Loucy (cell line): Measurements from ENCODE around the gene DENND4A.

Experiments used
- H2AFZ ChIP-seq: fragments of 200-600 bp; sonication (generic); 2 replicates; pipeline ENCODE4 v1.6.0; 2016; ENCODE audit warnings: antibody characterized with exemption, mild to moderate bottlenecking, low read length, moderate library complexity
- H3F3A ChIP-seq: fragments of 200-600 bp; 2 replicates; pipeline ENCODE4 v1.6.0; 2016; ENCODE audit warnings: antibody characterized with exemption, low read depth, mild to moderate bottlenecking
- H3K27me3 ChIP-seq: fragments of 200-600 bp; sonication (generic); 2 replicates; pipeline ENCODE4 v1.6.1; 2014; ENCODE audit warnings: low read length, mild to moderate bottlenecking; ENCODE audit not compliant: insufficient read depth, poor library complexity, severe bottlenecking
- H3K36me3 ChIP-seq: fragments of 200-600 bp; sonication (generic); 2 replicates; pipeline ENCODE4 v1.6.1; 2016; ENCODE audit warnings: low read length; ENCODE audit not compliant: insufficient read depth
- H3K4me1 ChIP-seq: fragments of 200-600 bp; sonication (generic); 2 replicates; pipeline ENCODE4 v1.5.1; 2014; ENCODE audit warnings: low read length, mild to moderate bottlenecking; ENCODE audit not compliant: insufficient read depth, poor library complexity, severe bottlenecking
- H3K4me2 ChIP-seq: fragments of 200-600 bp; sonication (generic); 2 replicates; pipeline ENCODE4 v1.6.0; 2014; ENCODE audit warnings: antibody characterized with exemption, low read length, low read depth, mild to moderate bottlenecking; ENCODE audit not compliant: poor library complexity, severe bottlenecking
- H3K4me3 ChIP-seq: fragments of 200-600 bp; sonication (generic); 2 replicates; pipeline ENCODE4 v1.5.1; 2014; ENCODE audit warnings: low read length, mild to moderate bottlenecking, mixed read lengths; ENCODE audit not compliant: poor library complexity, severe bottlenecking
- H3K79me2 ChIP-seq: fragments of 200-600 bp; sonication (generic); 2 replicates; pipeline ENCODE4 v1.6.1; 2014; ENCODE audit warnings: low read length; ENCODE audit not compliant: insufficient read depth
- H3K9ac ChIP-seq: fragments of 200-600 bp; sonication (generic); 2 replicates; pipeline ENCODE4 v1.6.0; 2014; ENCODE audit warnings: mild to moderate bottlenecking, low read depth, low read length, moderate library complexity; ENCODE audit not compliant: poor library complexity, severe bottlenecking
- H3K9me2 ChIP-seq: fragments of 200-600 bp; sonication (generic); replicated peaks from 2 replicates; pipeline ENCODE4 v1.6.1; 2016; ENCODE audit warnings: low read depth, low read length, mixed read lengths
- H3K9me3 ChIP-seq: fragments of 200-600 bp; sonication (generic); 2 replicates; pipeline ENCODE4 v1.6.1; 2014; ENCODE audit warnings: mild to moderate bottlenecking, antibody characterized with exemption, low read length, low read depth; ENCODE audit not compliant: insufficient read depth
- H4K20me1 ChIP-seq: fragments of 200-600 bp; sonication (generic); 2 replicates; pipeline ENCODE4 v1.6.0; 2014; ENCODE audit warnings: antibody characterized with exemption, low read length, mild to moderate bottlenecking; ENCODE audit not compliant: insufficient read depth, poor library complexity, severe bottlenecking
- CTCF ChIP-seq: fragments of 200-600 bp; sonication (generic); conservative IDR thresholded peaks from 2 replicates; pipeline ENCODE4 v1.5.1; 2014; ENCODE audit warnings: mild to moderate bottlenecking, antibody characterized with exemption, low read length
- EZH2phosphoT487 ChIP-seq: fragments of 200-600 bp; IDR thresholded peaks from 2 replicates; pipeline ENCODE4 v1.6.1; 2018; ENCODE audit warnings: antibody characterized with exemption, mild to moderate bottlenecking, moderate library complexity, borderline replicate concordance

Gene DENND4A

GRCh38 chr15:65723876-65724275 is 68.2 kb downstream of the DENND4A start:
- H3K9me3 ChIP-seq: no peaks in the 10 kb centered on the region
- H3K36me3 ChIP-seq: no peaks in the 10 kb centered on the region
- H3K9ac ChIP-seq: no peak overlapping the region
- no peak overlapping the region for H3K4me2 ChIP-seq
- TF ChIP-seq EZH2phosphoT487 (no peak), CTCF (no peak)
- H2AFZ ChIP-seq: no peak overlapping the region
- no peaks in the 10 kb centered on the region for H3F3A ChIP-seq
- H3K4me1 ChIP-seq: no peaks in the 10 kb centered on the region
- no peaks in the 10 kb centered on the region for H3K27me3 ChIP-seq
- no peaks in the 10 kb centered on the region for H3K79me2 ChIP-seq
- H3K4me3 ChIP-seq: no peak overlapping the region
- no peaks in the 10 kb centered on the region for H3K9me2 ChIP-seq
- H4K20me1 ChIP-seq: no peaks in the 10 kb centered on the region

DNA sequence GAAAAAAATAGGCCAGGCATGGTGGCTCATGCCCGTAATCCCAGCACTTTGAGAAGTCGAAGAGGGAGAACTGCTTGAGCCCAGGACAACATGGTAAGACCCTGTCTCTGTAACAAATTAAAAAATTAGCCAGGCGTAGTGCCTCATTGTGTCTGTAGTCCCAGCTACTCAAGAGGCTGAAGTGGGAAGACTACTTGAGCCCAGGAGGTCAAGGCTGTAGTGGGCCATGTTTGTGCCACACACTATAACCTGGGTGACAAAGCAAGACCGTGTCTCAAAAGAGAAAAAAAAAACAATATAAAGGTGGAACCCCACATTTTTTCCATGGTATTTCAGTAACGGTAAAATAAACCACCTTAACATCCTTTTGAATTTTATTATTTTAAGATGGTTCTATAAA is 69.9 kb downstream of the DENND4A start:
- H3K4me1 ChIP-seq: no peaks in the 10 kb centered on the region

GRCh38 chr15:65712415-65712814 is 79.7 kb downstream of the DENND4A start:
- H3K4me3 ChIP-seq: no peak overlapping the region
- H3F3A ChIP-seq: no peaks in the 10 kb centered on the region
- H3K79me2 ChIP-seq: no peaks in the 10 kb centered on the region
- H3K36me3 ChIP-seq: peaks cover 1% of the 10 kb centered on the region; the same call in 1 of the 2 replicates
- no peaks in the 10 kb centered on the region for H3K9me3 ChIP-seq
- TF ChIP-seq EZH2phosphoT487 (no peak), CTCF (no peak)
- no peak overlapping the region for H3K4me2 ChIP-seq
- H3K27me3 ChIP-seq: no peaks in the 10 kb centered on the region
- H3K9ac ChIP-seq: no peak overlapping the region
- H3K9me2 ChIP-seq: no peaks in the 10 kb centered on the region
- H4K20me1 ChIP-seq: no peaks in the 10 kb centered on the region
- H3K4me1 ChIP-seq: no peaks in the 10 kb centered on the region
- no peak overlapping the region for H2AFZ ChIP-seq

More for the DNA sequence above, 69.9 kb downstream of the DENND4A start:
- no peak overlapping the region for H3K4me2 ChIP-seq
- H4K20me1 ChIP-seq: no peaks in the 10 kb centered on the region
- no peak overlapping the region for H3K9ac ChIP-seq
- H2AFZ ChIP-seq: no peak overlapping the region
- no peaks in the 10 kb centered on the region for H3K27me3 ChIP-seq
- H3K9me2 ChIP-seq: no peaks in the 10 kb centered on the region
- H3K36me3 ChIP-seq: peaks cover 4% of the 10 kb centered on the region; the same call in 1 of the 2 replicates
- no peak overlapping the region for H3K4me3 ChIP-seq
- no peaks in the 10 kb centered on the region for H3K79me2 ChIP-seq
- TF ChIP-seq EZH2phosphoT487 (no peak), CTCF (no peak)
- no peaks in the 10 kb centered on the region for H3K9me3 ChIP-seq
- no peaks in the 10 kb centered on the region for H3F3A ChIP-seq
